Measurements from ENCODE around the gene ROGDI.

ROGDI gene

DNA sequence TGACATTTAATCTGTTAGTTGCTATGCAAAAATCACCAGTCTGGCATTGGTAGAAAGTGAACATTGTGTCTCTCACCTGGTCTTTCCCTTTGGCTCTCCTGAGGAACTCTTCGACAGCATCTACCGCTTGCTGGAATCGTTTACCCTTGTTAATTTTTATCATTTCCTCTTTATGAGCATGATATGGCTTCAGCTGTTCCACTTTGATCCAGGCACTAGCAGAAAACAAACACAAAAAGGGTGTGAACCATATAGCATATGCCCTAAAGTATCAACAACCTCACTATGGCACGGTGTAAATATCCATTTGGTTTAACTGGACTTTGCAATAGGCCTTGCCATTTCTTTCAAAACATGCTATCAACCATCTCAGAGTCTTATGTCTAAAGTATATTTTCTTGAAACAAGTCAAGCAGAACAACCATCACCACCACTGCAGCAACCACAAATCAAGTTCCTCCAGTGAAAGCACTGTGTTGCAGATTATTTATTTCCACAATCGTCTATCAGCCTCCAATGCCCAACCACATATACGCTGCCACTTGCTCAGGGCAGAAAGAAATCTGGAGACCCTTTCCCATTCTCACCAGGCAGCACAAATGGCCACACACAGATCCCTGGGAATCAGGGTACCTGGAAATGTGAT is 30.4 kb upstream of the ROGDI start:
- no peak for DNase-seq (ENCODE audit: extremely low spot score)
- TF ChIP-seq TARDBP (IDR thresholded peaks at IDR 0.05): no peak
- no peak for TF ChIP-seq PKNOX1 (IDR thresholded peaks at IDR 0.05)
- TF ChIP-seq NFRKB (IDR thresholded peaks at IDR 0.05): no peak
- TF ChIP-seq SP1 (IDR thresholded peaks at IDR 0.05): no peak
- TF ChIP-seq BHLHE40 (IDR thresholded peaks at IDR 0.05; ENCODE audit: borderline replicate concordance): no peak
- no peak for TF ChIP-seq FOXK2 (IDR thresholded peaks at IDR 0.05)
- no peak for TF ChIP-seq CTBP1 (IDR thresholded peaks at IDR 0.05; ENCODE audit: borderline replicate concordance)
- TF ChIP-seq FOXM1 (IDR thresholded peaks at IDR 0.05; ENCODE audit: borderline replicate concordance): no peak
- no peak for TF ChIP-seq ZNF384 (IDR thresholded peaks at IDR 0.05)
- no peak for TF ChIP-seq ARNT (IDR thresholded peaks at IDR 0.05)
- no peak for TF ChIP-seq SUZ12 (IDR thresholded peaks at IDR 0.05)
- no peak for TF ChIP-seq LEF1 (IDR thresholded peaks at IDR 0.05; ENCODE audit: borderline replicate concordance)
- TF ChIP-seq L3MBTL2 (conservative IDR thresholded peaks at IDR 0.05): no peak
- TF ChIP-seq FOXA1 (IDR thresholded peaks at IDR 0.05): no peak
- TF ChIP-seq HDGF (IDR thresholded peaks at IDR 0.05; ENCODE audit: borderline replicate concordance): no peak
- TF ChIP-seq ELF4 (IDR thresholded peaks at IDR 0.05): no peak
- CTCF ChIA-PET: no interaction called here
- POLR2A ChIA-PET: no interaction called here

DNA sequence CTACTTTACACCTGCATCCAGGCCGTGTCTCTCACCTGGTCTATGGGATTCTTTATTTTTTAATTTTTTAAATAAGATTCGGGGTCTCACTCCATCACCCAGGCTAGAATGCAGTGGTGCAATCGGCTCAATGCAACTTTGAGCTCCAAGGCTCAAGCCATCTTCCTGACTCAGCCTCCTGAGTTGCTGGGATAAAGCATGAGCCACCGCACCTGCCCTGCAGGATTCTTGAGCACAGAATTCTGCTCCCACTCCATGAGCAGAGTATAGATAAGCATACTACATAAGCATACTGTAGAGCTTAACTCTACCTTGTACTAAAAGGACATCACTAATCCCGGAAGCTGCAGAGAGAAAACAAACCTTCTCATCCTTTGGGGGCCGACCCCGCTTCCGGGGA is 29.2 kb upstream of the ROGDI start:
- TF ChIP-seq PKNOX1 (IDR thresholded peaks at IDR 0.05): no peak
- TF ChIP-seq SP1 (IDR thresholded peaks at IDR 0.05): no peak
- no peak for TF ChIP-seq FOXK2 (IDR thresholded peaks at IDR 0.05)
- no peak for TF ChIP-seq ELF4 (IDR thresholded peaks at IDR 0.05)
- TF ChIP-seq FOXM1 (IDR thresholded peaks at IDR 0.05; ENCODE audit: borderline replicate concordance): no peak
- TF ChIP-seq TARDBP (IDR thresholded peaks at IDR 0.05): no peak
- no peak for TF ChIP-seq ARNT (IDR thresholded peaks at IDR 0.05)
- no peak for TF ChIP-seq BHLHE40 (IDR thresholded peaks at IDR 0.05; ENCODE audit: borderline replicate concordance)
- TF ChIP-seq HDGF (IDR thresholded peaks at IDR 0.05; ENCODE audit: borderline replicate concordance): no peak
- no peak for TF ChIP-seq CTBP1 (IDR thresholded peaks at IDR 0.05; ENCODE audit: borderline replicate concordance)
- no peak for TF ChIP-seq L3MBTL2 (conservative IDR thresholded peaks at IDR 0.05)
- TF ChIP-seq SUZ12 (IDR thresholded peaks at IDR 0.05): no peak
- no peak for TF ChIP-seq FOXA1 (IDR thresholded peaks at IDR 0.05)
- no peak for TF ChIP-seq NFRKB (IDR thresholded peaks at IDR 0.05)
- TF ChIP-seq LEF1 (IDR thresholded peaks at IDR 0.05; ENCODE audit: borderline replicate concordance): no peak
- no peak for TF ChIP-seq ZNF384 (IDR thresholded peaks at IDR 0.05)
- ChIA-PET POLR2A (interaction anchor here (0.9 kb wide), 1 partner anchor 15 kb away, joined by 3 read pairs; no protein-coding TSS in a partner anchor), CTCF (no interaction called here)
- no peak for DNase-seq (ENCODE audit: extremely low spot score)

GRCh38 chr16:4830408-4830807 is 28.0 kb upstream of the ROGDI start:
- TF ChIP-seq BHLHE40 (IDR thresholded peaks at IDR 0.05; ENCODE audit: borderline replicate concordance): no peak
- no peak for TF ChIP-seq FOXA1 (IDR thresholded peaks at IDR 0.05)
- no peak for TF ChIP-seq SP1 (IDR thresholded peaks at IDR 0.05)
- no peak for DNase-seq (ENCODE audit: extremely low spot score)
- POLR2A ChIA-PET: no interaction called here
- CTCF ChIA-PET: no interaction called here

DNA sequence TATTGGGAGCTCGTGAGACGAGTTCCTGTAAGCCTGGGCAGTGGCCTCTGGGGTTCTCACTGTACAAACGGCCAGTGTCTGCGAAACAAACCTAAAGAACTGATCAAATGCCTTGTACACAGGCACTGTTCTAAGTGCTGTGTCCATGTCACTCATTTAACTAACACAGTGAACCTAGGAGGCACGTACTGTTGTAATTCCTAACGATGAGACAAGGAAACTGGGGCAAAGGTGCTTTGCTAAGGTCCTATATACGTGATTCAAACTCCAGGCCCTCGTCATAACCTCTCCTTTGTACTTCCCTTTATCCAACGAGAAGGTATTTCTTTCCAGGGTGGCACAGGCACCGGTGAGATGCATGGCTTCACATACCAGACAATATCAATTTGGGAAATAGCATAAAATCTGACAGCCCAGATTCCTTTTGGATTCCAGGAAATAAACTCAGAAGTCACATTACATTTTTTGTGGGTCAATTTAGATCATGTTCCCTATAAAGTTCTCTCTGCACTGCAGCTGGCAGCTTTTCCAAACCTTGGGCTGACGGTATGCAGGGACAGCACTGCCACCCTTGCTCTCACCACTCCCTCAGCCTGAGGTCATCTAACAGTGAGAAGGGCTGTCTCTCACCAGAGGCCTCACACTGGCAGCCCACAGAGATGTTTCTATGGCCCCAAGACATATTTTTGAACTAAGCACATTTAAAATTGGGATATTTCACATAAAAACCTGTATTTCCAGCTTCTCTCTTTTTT is 26.3 kb upstream of the ROGDI start:
- CTCF ChIA-PET: no interaction called here
- no peak for TF ChIP-seq ELF4 (IDR thresholded peaks at IDR 0.05)
- TF ChIP-seq ARNT (IDR thresholded peaks at IDR 0.05): no peak
- no peak for TF ChIP-seq CTBP1 (IDR thresholded peaks at IDR 0.05; ENCODE audit: borderline replicate concordance)
- TF ChIP-seq SUZ12 (IDR thresholded peaks at IDR 0.05): no peak
- no peak for TF ChIP-seq PKNOX1 (IDR thresholded peaks at IDR 0.05)
- no peak for TF ChIP-seq BHLHE40 (IDR thresholded peaks at IDR 0.05; ENCODE audit: borderline replicate concordance)
- no peak for TF ChIP-seq FOXA1 (IDR thresholded peaks at IDR 0.05)
- TF ChIP-seq FOXK2 (IDR thresholded peaks at IDR 0.05): no peak
- no peak for TF ChIP-seq TARDBP (IDR thresholded peaks at IDR 0.05)
- TF ChIP-seq L3MBTL2 (conservative IDR thresholded peaks at IDR 0.05): no peak
- TF ChIP-seq LEF1 (IDR thresholded peaks at IDR 0.05; ENCODE audit: borderline replicate concordance): no peak
- no peak for TF ChIP-seq HDGF (IDR thresholded peaks at IDR 0.05; ENCODE audit: borderline replicate concordance)

GRCh38 chr16:4826980-4827379 is 24.5 kb upstream of the ROGDI start:
- TF ChIP-seq LEF1 (IDR thresholded peaks at IDR 0.05; ENCODE audit: borderline replicate concordance): no peak
- no peak for DNase-seq (ENCODE audit: extremely low spot score)
- ChIA-PET POLR2A (interaction anchor here (1.0 kb wide), 1 partner anchor 58 kb away, joined by 3 read pairs; no protein-coding TSS in a partner anchor), CTCF (no interaction called here)

More for the DNA sequence above, 26.3 kb upstream of the ROGDI start:
- POLR2A ChIA-PET: no interaction called here
- DNase-seq (ENCODE audit: extremely low spot score): no peak

- POLR2A ChIA-PET: interaction anchor here (1.0 kb wide), 1 partner anchor 58 kb away, joined by 3 read pairs; no protein-coding TSS in a partner anchor
- TF ChIP-seq FOXK2 (IDR thresholded peaks at IDR 0.05): no peak
- TF ChIP-seq PKNOX1 (IDR thresholded peaks at IDR 0.05): no peak
- TF ChIP-seq HDGF (IDR thresholded peaks at IDR 0.05; ENCODE audit: borderline replicate concordance): no peak
- no peak for TF ChIP-seq ELF4 (IDR thresholded peaks at IDR 0.05)
- TF ChIP-seq SP1 (IDR thresholded peaks at IDR 0.05): no peak
- no peak for TF ChIP-seq ARNT (IDR thresholded peaks at IDR 0.05)
- TF ChIP-seq FOXM1 (IDR thresholded peaks at IDR 0.05; ENCODE audit: borderline replicate concordance): no peak
- TF ChIP-seq ZNF384 (IDR thresholded peaks at IDR 0.05): no peak
- no peak for TF ChIP-seq NFRKB (IDR thresholded peaks at IDR 0.05)
- no peak for DNase-seq (ENCODE audit: extremely low spot score)
- CTCF ChIA-PET: interaction anchor here (0.6 kb wide), 1 partner anchor 91 kb away, joined by 3 read pairs; no protein-coding TSS in a partner anchor
Measured at GRCh38 chr16:4826526-4826925, 24.1 kb upstream of the ROGDI start.
